Mesendoderm (in vitro differentiated cells): ENCODE results near the gene TRABD.

ENCODE experiments used
- DNase-seq: peaks from one replicate; pipeline ENCODE4 v3.0.0; 2013
- H2AK5ac ChIP-seq: 2 replicates; pipeline ENCODE4 v1.6.1; 2013; ENCODE audit warnings: low read length, inconsistent platforms
- H2BK120ac ChIP-seq: 2 replicates; pipeline ENCODE4 v1.6.1; 2013; ENCODE audit warnings: low read depth, mild to moderate bottlenecking, low read length, moderate library complexity, mixed read lengths
- H2BK15ac ChIP-seq: replicated peaks from 2 replicates; pipeline ENCODE4 v1.6.1; 2013; ENCODE audit warnings: low read depth, mild to moderate bottlenecking, moderate library complexity
- H2BK5ac ChIP-seq: 2 replicates; pipeline ENCODE4 v1.6.1; 2013; ENCODE audit warnings: low read length, inconsistent platforms
- H3K18ac ChIP-seq: 2 replicates; pipeline ENCODE4 v1.6.1; 2013; ENCODE audit warnings: mild to moderate bottlenecking, low read length, mixed read lengths
- H3K23ac ChIP-seq: one replicate; pipeline ENCODE4 v1.6.1; 2013; ENCODE audit warnings: low read length
- H3K27ac ChIP-seq: 2 replicates; pipeline ENCODE4 v1.5.1; 2013; ENCODE audit warnings: low read depth, mild to moderate bottlenecking, inconsistent platforms, low read length, moderate library complexity
- H3K27me3 ChIP-seq: 2 replicates; pipeline ENCODE4 v1.6.1; 2013; ENCODE audit warnings: low read length, control low read depth, mild to moderate bottlenecking, inconsistent platforms; ENCODE audit not compliant: insufficient read depth, poor library complexity
- H3K36me3 ChIP-seq: 2 replicates; pipeline ENCODE4 v1.6.1; 2013; ENCODE audit warnings: low read length, inconsistent platforms; ENCODE audit not compliant: control insufficient read depth, insufficient read depth
- H3K4ac ChIP-seq: one replicate; pipeline ENCODE4 v1.6.1; 2013; ENCODE audit warnings: low read depth, mild to moderate bottlenecking, low read length, moderate library complexity
- H3K4me1 ChIP-seq: 2 replicates; pipeline ENCODE4 v1.6.1; 2013; ENCODE audit warnings: low read depth, low read length, inconsistent platforms; ENCODE audit not compliant: control insufficient read depth
- H3K4me2 ChIP-seq: 2 replicates; pipeline ENCODE4 v1.6.1; 2013; ENCODE audit warnings: low read length
- H3K4me3 ChIP-seq: 2 replicates; pipeline ENCODE4 v1.5.1; 2013; ENCODE audit warnings: mild to moderate bottlenecking, low read length
- H3K56ac ChIP-seq: one replicate; pipeline ENCODE4 v1.6.1; 2013; ENCODE audit warnings: low read length
- H3K79me1 ChIP-seq: 2 replicates; pipeline ENCODE4 v1.6.1; 2013; ENCODE audit warnings: low read length, inconsistent platforms
- H3K79me2 ChIP-seq: 2 replicates; pipeline ENCODE4 v1.6.1; 2013; ENCODE audit warnings: mild to moderate bottlenecking, low read length; ENCODE audit not compliant: control insufficient read depth, insufficient read depth
- H3K9ac ChIP-seq: 2 replicates; pipeline ENCODE4 v1.6.1; 2013; ENCODE audit warnings: low read length, inconsistent platforms
- H4K5ac ChIP-seq: one replicate; pipeline ENCODE4 v1.6.1; 2013; ENCODE audit warnings: low read length
- H4K8ac ChIP-seq: one replicate; pipeline ENCODE4 v1.6.1; 2013; ENCODE audit warnings: low read depth, mild to moderate bottlenecking, control low read depth, low read length, moderate library complexity
- WGBS: extraction: QIAGEN DNeasy Blood & Tissue Kit; methylation state at CpG from one replicate; pipeline ENCODE4 v1.1.7; 2013; ENCODE audit warnings: low lambda C conversion rate, missing lambda C conversion rate; ENCODE audit not compliant: insufficient coverage; ENCODE audit errors: extremely low coverage; 5-methylcytosine and 5-hydroxymethylcytosine counted together

TRABD gene

DNA sequence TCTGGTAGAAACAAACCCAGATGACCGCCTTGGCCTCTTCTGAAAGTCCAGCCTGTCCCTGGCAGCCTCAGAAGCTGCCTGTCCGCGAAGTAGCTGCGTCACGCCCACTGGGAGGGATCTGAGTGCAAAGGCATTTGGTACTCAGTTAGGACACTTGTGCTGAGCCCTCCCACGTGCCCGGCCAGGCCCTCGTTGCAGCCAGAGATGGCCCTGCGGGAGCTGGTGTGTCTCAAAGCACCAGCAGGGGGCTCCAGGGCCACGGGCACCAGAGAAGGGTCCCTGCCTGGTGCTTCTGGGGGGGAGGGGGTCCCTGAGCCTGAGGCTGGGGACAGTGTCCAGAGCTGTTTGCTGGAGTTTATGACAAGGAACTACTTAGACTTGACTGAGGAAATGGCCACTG lies 20.9 kb downstream of the TRABD start:
- Histone ChIP-seq H3K4me3 (no peak overlapping the region), H3K36me3 (peaks cover 2% of the 10 kb centered on the region), H2BK5ac (no peak overlapping the region), H3K23ac (no peak overlapping the region), H3K79me2 (peaks cover 7% of the 10 kb centered on the region), H4K8ac (no peak overlapping the region), H3K18ac (no peak overlapping the region), H2AK5ac (no peak overlapping the region), H3K4ac (no peak overlapping the region), H3K79me1 (peaks cover 11% of the 10 kb centered on the region), H3K9ac (no peak overlapping the region), H3K4me2 (no peak overlapping the region), H4K5ac (no peak overlapping the region), H2BK120ac (no peak overlapping the region), H2BK15ac (no peak overlapping the region), H3K27me3 (no peaks in the 10 kb centered on the region), H3K27ac (no peak overlapping the region), H3K56ac (no peak overlapping the region), H3K4me1 (peaks cover 3% of the 10 kb centered on the region)
- peak; percentile 82 for DNase-seq
- WGBS, result no CpG with 5 or more reads among the region's 10 CpGs

DNA sequence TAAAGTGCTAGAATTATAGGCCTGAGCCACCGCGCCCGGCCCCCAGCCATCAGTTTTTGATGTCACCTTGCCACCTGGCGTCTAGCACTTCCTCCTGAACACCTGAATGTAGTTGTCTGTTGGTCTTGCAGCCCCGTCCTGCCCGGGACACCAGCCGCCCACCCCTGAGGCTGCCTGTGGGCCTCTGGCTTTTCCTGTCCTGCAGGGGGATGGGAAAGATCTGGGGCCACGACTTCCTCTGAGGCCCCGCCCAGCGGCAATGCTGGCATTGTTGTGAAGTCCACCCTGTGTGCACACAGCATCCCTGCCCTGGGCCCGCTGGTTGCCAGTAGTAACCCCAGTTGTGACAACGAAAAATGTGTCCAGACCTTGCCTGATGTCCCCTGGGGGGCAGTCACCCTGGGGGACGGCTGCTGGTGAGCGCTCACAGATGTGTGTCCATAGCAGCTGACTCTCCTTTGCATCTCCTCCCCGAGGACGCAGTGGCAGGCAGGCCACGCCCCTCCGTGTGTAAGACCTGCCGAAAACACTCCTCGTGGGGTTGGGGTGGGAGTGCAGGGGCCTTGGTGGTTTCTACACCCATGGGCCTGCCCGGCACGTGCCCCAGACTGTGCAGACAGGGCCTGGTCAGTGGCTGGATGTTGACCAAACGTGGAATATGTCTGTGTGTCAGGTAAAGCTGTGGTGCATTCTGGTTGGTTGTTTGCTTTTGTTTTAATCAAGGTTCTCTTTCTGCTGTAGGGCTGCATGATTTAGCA lies 21.8 kb downstream of the TRABD start:
- Histone ChIP-seq H2BK120ac (no peak overlapping the region), H2BK5ac (no peak overlapping the region), H2AK5ac (no peak overlapping the region), H3K4me2 (no peak overlapping the region), H2BK15ac (no peak overlapping the region), H3K18ac (no peak overlapping the region), H3K79me2 (no peaks in the 10 kb centered on the region), H4K8ac (no peak overlapping the region), H3K36me3 (peaks cover 2% of the 10 kb centered on the region), H3K56ac (no peak overlapping the region), H3K4me3 (no peak overlapping the region), H3K9ac (no peak overlapping the region), H3K27ac (no peak overlapping the region), H3K23ac (no peak overlapping the region), H3K27me3 (no peaks in the 10 kb centered on the region), H3K4me1 (no peaks in the 10 kb centered on the region), H3K79me1 (peaks cover 6% of the 10 kb centered on the region), H3K4ac (no peak overlapping the region), H4K5ac (no peak overlapping the region)
- DNase-seq, result no peak
- no CpG with 5 or more reads among the region's 23 CpGs for WGBS

GRCh38 chr22:50208430-50208938 lies 22.8 kb downstream of the TRABD start:
- Histone ChIP-seq H3K23ac (no peak overlapping the region), H3K18ac (no peak overlapping the region), H3K36me3 (peaks cover 2% of the 10 kb centered on the region), H2BK5ac (no peak overlapping the region), H2BK15ac (no peak overlapping the region), H4K5ac (no peak overlapping the region), H3K4me1 (no peaks in the 10 kb centered on the region), H2AK5ac (no peak overlapping the region), H3K56ac (no peak overlapping the region), H3K79me2 (no peaks in the 10 kb centered on the region), H3K4ac (no peak overlapping the region), H3K4me3 (no peak overlapping the region), H3K4me2 (no peak overlapping the region), H3K9ac (no peak overlapping the region), H3K27me3 (no peaks in the 10 kb centered on the region), H3K27ac (no peak overlapping the region), H4K8ac (no peak overlapping the region), H2BK120ac (no peak overlapping the region), H3K79me1 (peaks cover 3% of the 10 kb centered on the region)
- DNase-seq, result no peak
- whole genome bisulfite sequencing, result no CpG with 5 or more reads among the region's 22 CpGs

GRCh38 chr22:50208939-50209892 lies 23.5 kb downstream of the TRABD start:
- Histone ChIP-seq H3K27ac (no peak overlapping the region), H3K79me1 (peaks cover 1% of the 10 kb centered on the region), H3K23ac (no peak overlapping the region), H4K8ac (no peak overlapping the region), H2BK120ac (no peak overlapping the region), H3K27me3 (no peaks in the 10 kb centered on the region), H2BK15ac (no peak overlapping the region), H2AK5ac (no peak overlapping the region), H3K36me3 (peaks cover 2% of the 10 kb centered on the region), H3K9ac (no peak overlapping the region), H3K79me2 (no peaks in the 10 kb centered on the region), H3K56ac (no peak overlapping the region), H3K18ac (no peak overlapping the region), H3K4me2 (no peak overlapping the region), H2BK5ac (no peak overlapping the region), H3K4me3 (no peak overlapping the region), H4K5ac (no peak overlapping the region), H3K4ac (no peak overlapping the region), H3K4me1 (no peaks in the 10 kb centered on the region)
- no peak for DNase-seq
- WGBS, result no CpG with 5 or more reads among the region's 31 CpGs

DNA sequence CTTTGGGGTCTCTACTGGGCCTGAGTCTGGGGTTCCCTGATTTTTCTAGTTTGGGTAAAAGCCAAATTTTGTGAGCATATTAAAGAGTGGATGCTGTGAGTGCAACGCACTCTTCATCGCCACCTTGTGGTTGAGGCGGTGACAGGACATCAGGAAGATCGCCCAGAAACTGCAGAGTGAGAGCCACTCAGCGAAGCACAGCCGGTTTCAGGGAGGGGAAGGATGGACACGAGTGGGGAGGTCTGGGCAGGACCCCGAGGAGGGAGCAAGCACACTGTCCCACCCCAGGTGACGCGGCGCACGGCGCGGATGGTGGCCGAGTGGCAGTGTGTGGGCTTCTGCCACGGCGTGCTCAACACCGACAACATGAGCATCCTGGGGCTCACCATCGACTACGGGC lies 24.2 kb downstream of the TRABD start:
- Histone ChIP-seq H3K4me2 (no peak overlapping the region), H3K36me3 (peaks cover 2% of the 10 kb centered on the region), H3K79me2 (no peaks in the 10 kb centered on the region), H3K56ac (no peak overlapping the region), H3K4me3 (no peak overlapping the region), H3K27me3 (no peaks in the 10 kb centered on the region), H4K8ac (no peak overlapping the region), H2AK5ac (no peak overlapping the region), H3K18ac (no peak overlapping the region), H3K4ac (no peak overlapping the region), H2BK120ac (no peak overlapping the region), H2BK5ac (no peak overlapping the region), H3K23ac (no peak overlapping the region), H3K4me1 (no peaks in the 10 kb centered on the region), H3K9ac (no peak overlapping the region), H3K27ac (no peak overlapping the region), H3K79me1 (peaks cover 1% of the 10 kb centered on the region), H4K5ac (no peak overlapping the region), H2BK15ac (no peak overlapping the region)
- no CpG with 5 or more reads among the region's 20 CpGs for WGBS
- peak; percentile 52 for DNase-seq
